ENCODE measurements around the gene RAD9A.

The RAD9A gene

GRCh38 chr11:67428052-67429001 is 36.5 kb downstream of the RAD9A start, which contains the start of gene RPS6KB2:
RPS6KB2 (plus strand) TSS chr11:67428494; CDS start chr11:67428546, 52 bp downstream.
- H3K4me1 ChIP-seq (ENCODE audit: control insufficient read depth in 1 of 2, insufficient read depth in 1 of 2, low read depth in 1 of 2, low read length in 1 of 2): peaks cover 18 to 25% of the 10 kb centered on the region in 2 experiments
- no peaks in the 10 kb centered on the region for H3K9me3 ChIP-seq
- peak within 1 kb of the TSS; percentile 81 for H3K27ac ChIP-seq
- H3K4me3 ChIP-seq (ENCODE audit: low read depth in 1 of 2, low read length in 1 of 2): peak within 1 kb of the TSS; percentile 74 to 78
- H3K27me3 ChIP-seq: no peaks in the 10 kb centered on the region
- peak; percentile 40 for TF ChIP-seq CTCF (IDR thresholded peaks at IDR 0.05)
- peaks cover 38% of the 10 kb centered on the region for H3K36me3 ChIP-seq

- TF ChIP-seq CTCF (IDR thresholded peaks at IDR 0.05): no peak
- H3K27me3 ChIP-seq: no peaks in the 10 kb centered on the region
- peaks cover 18 to 25% of the 10 kb centered on the region in 2 experiments for H3K4me1 ChIP-seq (ENCODE audit: control insufficient read depth in 1 of 2, insufficient read depth in 1 of 2, low read depth in 1 of 2, low read length in 1 of 2)
- H3K27ac ChIP-seq: peak overlapping the region; percentile 81
- peaks cover 46% of the 10 kb centered on the region for H3K36me3 ChIP-seq
- H3K4me3 ChIP-seq (ENCODE audit: low read depth in 1 of 2, low read length in 1 of 2): peak overlapping the region; percentile 74 to 78
- H3K9me3 ChIP-seq: no peaks in the 10 kb centered on the region
Observed at GRCh38 chr11:67429038-67429668, 37.4 kb downstream of the RAD9A start.

GRCh38 chr11:67429722-67430121 is 37.9 kb downstream of the RAD9A start:
- H3K4me1 ChIP-seq (ENCODE audit: control insufficient read depth in 1 of 2, insufficient read depth in 1 of 2, low read depth in 1 of 2, low read length in 1 of 2): peaks cover 18 to 25% of the 10 kb centered on the region in 2 experiments
- no peaks in the 10 kb centered on the region for H3K27me3 ChIP-seq
- peaks cover 52% of the 10 kb centered on the region for H3K36me3 ChIP-seq
- H3K4me3 ChIP-seq (ENCODE audit: low read depth in 1 of 2, low read length in 1 of 2): peak overlapping the region in 1 of 2 experiments; percentile 74
- no peak for TF ChIP-seq CTCF (IDR thresholded peaks at IDR 0.05)
- H3K27ac ChIP-seq: peak overlapping the region; percentile 81
- no peaks in the 10 kb centered on the region for H3K9me3 ChIP-seq

GRCh38 chr11:67431346-67432249 is 39.8 kb downstream of the RAD9A start:
- Histone ChIP-seq H3K36me3 (peaks cover 67% of the 10 kb centered on the region), H3K4me1 (ENCODE audit: control insufficient read depth in 1 of 2, insufficient read depth in 1 of 2, low read depth in 1 of 2, low read length in 1 of 2) (peaks cover 24 to 31% of the 10 kb centered on the region in 2 experiments), H3K4me3 (ENCODE audit: low read depth in 1 of 2, low read length in 1 of 2) (no peak overlapping the region), H3K9me3 (no peaks in the 10 kb centered on the region), H3K27ac (no peak overlapping the region), H3K27me3 (no peaks in the 10 kb centered on the region)
- no peak for TF ChIP-seq CTCF (IDR thresholded peaks at IDR 0.05)

Data from neutrophil (primary cell).